Epithelial cell of prostate (primary cell): ENCODE data around the gene SMPD3.

Experiments
- DNase-seq: peaks from one replicate; pipeline ENCODE4 v3.0.0-alpha.2; 2011; ENCODE audit warnings: low read depth, low spot score
- H3K27ac ChIP-seq: fragments of 450-650 bp; 2 replicates; pipeline ENCODE4 v1.5.1; 2017; ENCODE audit warnings: mild to moderate bottlenecking

SMPD3 gene

DNA sequence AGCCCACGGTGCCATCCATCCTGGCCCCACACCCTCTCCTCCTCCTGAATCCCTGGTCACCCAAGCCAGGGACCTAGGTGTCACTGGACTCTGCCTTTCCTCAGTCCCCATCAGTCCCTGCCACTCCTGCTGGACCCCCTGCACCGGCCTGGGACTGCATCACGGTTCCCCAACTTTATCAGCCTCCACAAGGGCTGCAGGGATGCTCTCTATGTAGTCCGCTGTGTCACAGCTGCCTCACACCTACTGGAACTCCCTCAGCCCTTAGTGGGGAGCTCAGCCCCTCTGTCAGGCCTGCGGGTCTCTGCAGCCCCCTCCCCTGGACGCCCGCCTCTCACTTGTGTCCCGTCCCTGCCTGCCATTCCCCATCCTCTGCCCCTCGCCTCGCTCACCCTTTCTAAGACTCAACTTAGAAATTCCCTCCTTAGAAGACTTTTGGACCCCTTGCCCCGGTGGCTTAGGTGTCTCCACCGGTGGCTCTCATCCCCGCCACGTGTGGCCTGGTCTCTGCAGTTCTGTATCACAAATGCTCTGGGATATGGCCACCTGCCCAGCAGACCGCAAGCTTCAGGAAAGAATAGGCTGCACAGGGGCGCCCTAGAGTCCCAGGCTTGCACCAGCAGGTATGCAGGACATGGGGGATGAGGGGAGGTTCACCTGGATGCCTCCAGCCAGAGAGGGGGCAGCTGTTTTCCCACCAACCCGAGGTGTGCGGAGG lies 74.6 kb downstream of the SMPD3 start:
- no peak for DNase-seq
- H3K27ac ChIP-seq: no peak overlapping the region

DNA sequence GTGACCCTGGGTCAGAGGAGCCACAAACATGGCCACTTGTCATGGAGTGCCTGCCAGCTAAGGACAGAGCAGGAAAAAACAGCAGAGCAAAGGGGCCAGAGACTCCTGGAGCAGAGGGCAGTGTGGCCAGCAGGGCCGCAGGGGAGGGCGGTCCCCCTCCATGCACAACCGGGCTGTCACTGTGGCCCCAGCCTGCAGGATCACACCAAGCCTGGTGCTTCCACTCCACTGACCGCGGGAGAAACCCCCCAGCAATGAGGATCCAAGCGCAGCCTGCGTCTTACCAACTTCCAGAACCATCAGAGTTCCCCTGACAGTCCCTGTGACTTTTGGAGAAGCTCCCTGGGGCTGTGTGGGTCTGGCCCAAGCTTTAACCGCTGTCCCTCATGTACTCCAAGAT lies 75.5 kb downstream of the SMPD3 start:
- no peak overlapping the region for H3K27ac ChIP-seq
- DNase-seq: no peak

GRCh38 chr16:68372381-68372720 lies 76.0 kb downstream of the SMPD3 start:
- no peak for DNase-seq
- H3K27ac ChIP-seq: no peak overlapping the region

- no peak overlapping the region for H3K27ac ChIP-seq
- DNase-seq: no peak
Measured at GRCh38 chr16:68371706-68372380, 76.5 kb downstream of the SMPD3 start.

DNA sequence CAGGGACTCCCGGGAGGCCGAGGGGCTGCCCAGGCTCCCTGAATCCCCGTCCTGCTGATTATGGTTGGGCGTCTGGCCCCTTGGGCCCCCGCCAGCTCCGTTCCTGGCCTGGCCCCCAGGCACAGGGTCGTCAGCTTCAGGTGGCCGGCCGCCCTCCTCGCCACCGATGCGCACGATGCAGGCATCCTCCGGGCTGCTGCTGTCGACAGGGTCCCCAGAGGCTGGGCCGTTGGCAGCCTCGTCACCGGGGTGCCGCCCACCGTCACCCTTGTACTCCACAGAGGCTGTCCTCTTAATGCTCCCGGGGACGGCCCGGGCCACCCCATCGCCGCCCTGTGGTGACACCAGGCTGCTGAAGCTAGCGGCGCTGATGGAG lies 77.0 kb downstream of the SMPD3 start:
- DNase-seq: no peak

DNA sequence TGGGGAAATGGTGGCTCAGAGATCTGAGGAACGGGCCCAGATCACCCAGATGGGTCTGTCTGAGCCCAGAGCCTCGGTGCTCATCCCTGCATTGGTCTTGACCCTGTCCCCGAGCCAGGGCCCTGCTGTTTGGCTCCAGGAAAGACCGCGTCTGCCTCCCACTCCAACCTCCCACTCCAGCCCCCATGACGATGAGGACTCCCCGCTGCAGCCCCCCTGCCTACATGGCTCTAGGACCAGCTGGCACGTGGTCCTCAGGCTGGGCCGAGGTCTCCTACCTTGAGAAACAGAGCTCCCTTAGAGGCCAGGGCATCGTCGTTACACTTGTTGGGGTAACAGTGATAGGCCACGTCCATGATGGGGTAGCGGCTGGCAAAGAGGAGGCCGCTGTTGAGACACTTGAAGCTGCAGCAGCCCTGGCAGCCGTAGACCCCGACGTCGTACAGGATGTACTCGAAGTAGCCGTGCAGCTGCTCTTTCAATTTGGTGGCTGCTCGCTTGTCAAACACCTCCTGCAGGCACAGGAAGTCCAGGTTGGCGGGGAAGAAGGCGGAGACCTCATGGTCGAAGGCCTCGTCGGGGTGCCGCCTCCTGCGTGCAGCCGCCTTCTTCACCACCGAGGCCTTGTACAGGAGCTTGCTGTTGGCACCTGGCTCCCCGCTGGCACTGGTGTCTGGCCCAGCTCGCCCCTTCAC lies 77.6 kb downstream of the SMPD3 start:
- no peak overlapping the region for H3K27ac ChIP-seq
- no peak for DNase-seq

More for the DNA sequence above, 77.0 kb downstream of the SMPD3 start:
- no peak overlapping the region for H3K27ac ChIP-seq

DNA sequence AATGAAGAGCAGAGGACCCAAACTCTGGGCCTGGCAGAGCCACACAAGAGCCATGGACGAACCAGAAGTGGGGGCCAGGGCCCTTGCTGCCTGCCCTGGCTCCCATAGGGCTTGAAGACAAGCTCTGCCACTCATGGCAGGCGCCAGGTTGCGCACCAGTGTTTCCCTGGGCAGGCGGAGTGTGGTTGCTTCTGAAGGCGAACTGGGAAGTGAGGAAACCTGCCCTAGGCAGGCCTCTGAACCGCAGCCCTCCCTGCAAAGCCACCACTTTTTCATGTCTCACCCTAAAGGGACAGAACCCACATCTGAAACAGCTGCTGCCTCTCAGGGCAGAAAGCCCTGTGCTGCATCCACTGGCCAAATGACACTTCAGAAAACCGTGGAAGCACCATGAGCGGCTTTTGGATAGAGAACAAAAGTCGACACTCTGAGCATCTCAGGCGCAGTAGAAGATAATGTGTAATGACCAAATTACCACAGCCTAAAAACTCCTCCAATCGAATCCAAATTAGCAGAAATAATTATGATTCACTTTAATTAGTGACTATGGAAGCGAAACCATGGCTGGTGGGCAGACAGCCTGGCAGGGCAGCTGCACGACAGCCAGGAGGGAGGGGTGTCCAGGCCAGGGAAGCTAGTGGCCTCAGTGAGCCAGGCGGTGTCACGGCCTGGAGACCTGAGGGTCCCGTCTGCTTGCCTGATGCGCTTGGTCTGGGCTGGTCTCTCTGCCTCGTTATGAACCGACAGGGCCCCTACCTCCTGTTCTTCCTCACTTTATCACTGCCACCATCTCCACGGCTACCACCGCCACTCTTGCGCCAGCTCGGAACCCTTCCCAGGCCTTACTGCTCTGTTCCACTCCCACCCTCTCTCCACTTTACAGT lies 78.4 kb downstream of the SMPD3 start:
- no peak overlapping the region for H3K27ac ChIP-seq
- DNase-seq: no peak

- DNase-seq: no peak
- H3K27ac ChIP-seq: no peak overlapping the region
Measured at GRCh38 chr16:68369168-68369567, 79.1 kb downstream of the SMPD3 start.

DNA sequence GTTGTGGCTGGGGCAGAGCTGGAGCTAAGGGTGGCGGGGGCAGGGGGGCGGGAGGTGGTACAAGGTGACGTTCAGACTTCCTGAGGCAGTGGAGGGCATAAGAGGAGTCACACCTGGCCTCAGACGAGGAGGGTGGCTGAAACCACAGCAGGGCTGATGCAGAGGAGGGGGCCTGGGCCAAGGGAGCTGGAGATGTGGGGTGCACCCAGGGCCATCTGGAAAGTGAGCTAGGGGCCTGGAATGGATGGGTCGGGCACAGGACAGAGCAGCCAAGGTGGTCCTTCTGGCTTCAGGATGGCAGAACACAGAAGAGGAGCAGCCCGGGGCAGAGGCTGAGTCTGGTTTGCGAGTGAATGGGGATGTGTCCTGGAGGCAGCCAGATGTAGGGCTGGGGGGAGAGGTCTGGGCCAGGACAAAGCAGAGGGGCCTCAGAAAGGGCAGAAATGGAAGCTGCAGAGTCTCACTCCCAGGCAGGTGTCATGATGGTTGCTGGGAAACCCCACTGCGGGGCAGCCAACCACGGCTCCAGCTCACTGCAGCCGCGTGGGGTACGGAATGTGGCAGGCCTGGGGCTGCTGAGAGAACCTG lies 79.9 kb downstream of the SMPD3 start:
- DNase-seq: no peak

GRCh38 chr16:68367891-68368290 lies 80.4 kb downstream of the SMPD3 start:
- no peak overlapping the region for H3K27ac ChIP-seq
- DNase-seq: no peak

More for the DNA sequence above, 79.9 kb downstream of the SMPD3 start:
- H3K27ac ChIP-seq: no peak overlapping the region

DNA sequence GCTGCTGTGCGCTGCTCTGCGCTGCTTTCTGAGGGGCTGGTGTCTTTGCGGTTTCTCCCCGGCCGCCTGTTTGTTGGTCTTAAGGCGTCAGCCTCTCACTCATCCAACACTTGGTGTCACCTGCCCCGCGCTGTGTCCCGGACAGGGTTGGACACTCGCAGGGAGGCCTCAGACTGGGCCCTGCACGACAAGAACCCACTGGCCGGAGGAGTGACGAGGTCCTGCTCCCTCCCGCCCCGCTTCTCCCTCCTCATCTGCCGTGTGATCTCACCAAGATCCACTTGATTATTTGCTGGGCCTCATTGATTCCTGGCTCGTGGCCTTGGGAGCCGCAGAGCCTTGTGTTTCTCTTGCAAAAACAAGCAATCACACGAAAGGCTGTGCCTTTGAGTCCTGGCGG lies 80.9 kb downstream of the SMPD3 start:
- no peak for DNase-seq
- H3K27ac ChIP-seq: no peak overlapping the region

GRCh38 chr16:68367030-68367429 lies 81.3 kb downstream of the SMPD3 start:
- DNase-seq: no peak
- H3K27ac ChIP-seq: no peak overlapping the region

GRCh38 chr16:68366062-68366461 lies 82.2 kb downstream of the SMPD3 start:
- no peak for DNase-seq
- H3K27ac ChIP-seq: no peak overlapping the region

- no peak overlapping the region for H3K27ac ChIP-seq
- DNase-seq: no peak
Measured at GRCh38 chr16:68365167-68365817, 83.0 kb downstream of the SMPD3 start.

DNA sequence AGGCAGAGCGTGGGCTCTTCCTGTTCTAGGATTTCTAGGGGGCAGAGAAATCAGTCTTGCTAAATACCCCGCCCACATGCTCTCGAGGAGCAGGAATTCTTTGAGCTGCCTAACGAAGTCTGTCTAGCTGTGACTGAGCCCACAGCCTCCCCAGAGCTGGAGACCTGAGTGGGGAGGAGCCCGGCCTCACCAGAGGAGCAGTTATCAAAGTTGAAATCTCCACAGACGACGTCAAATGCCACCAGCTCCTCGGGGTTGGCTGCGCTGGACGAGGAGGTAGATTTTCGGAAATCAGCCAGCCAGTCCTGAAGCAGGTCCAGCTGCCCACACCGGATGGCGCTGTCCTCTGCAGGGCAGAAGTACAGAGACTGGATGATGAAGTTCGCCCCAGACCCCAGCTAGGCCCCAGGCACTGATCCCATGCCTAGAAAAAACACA lies 83.7 kb downstream of the SMPD3 start:
- no peak for DNase-seq
- H3K27ac ChIP-seq: no peak overlapping the region

DNA sequence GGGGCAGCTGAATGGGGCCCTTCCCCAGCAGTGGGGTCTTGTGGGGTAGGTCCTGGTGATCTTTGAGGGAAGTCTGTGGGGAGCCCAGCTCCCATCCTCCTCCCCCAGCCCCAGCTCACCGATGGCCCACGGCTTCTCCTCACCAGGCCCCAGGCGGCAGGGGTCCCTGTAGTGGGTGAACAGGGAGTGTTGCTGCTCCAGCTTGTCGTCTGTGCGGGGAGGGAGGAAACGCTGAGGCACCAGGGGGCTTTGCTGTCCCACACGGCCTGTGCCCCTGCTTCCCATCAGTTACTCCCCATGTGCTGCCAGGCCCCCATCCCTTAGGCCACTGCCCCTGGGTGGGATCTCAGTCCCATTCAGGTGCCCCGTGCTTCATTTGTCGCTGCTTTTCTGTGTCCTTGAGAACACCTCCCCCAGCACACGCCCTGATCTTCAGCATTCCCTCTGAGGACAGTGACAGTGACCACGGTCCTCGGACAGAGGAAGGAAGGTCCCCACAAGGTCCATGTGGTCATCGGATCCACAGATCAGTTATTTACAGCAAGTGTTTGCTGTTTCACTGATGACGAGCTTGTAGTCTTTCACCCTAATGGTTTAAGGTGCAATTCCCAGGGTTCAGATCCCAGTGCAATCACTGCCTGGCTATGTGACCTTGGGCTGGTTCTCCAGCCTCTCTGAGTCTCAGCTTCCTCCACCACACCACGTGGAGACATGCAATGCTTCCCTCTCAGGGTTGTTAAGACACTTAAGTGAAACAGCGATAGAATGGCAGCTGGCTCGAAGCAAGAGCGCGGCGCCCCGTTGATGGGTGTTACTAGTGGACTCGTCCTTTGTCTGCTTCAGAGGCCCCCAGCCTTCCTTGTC lies 84.4 kb downstream of the SMPD3 start:
- no peak overlapping the region for H3K27ac ChIP-seq
- no peak for DNase-seq

GRCh38 chr16:68362947-68363657 lies 85.2 kb downstream of the SMPD3 start:
- no peak for DNase-seq

GRCh38 chr16:68362262-68362913 lies 85.9 kb downstream of the SMPD3 start:
- H3K27ac ChIP-seq: no peak overlapping the region
- DNase-seq: no peak

More at GRCh38 chr16:68362947-68363657, 85.2 kb downstream of the SMPD3 start:
- no peak overlapping the region for H3K27ac ChIP-seq
